HG03139 (cell line): ENCODE results near the gene PCDHGA8.
"Not testable (repeated sequence)": the region's sequence is repeated elsewhere in the genome, so short reads cannot be mapped to it uniquely, and the experiment has no call there.

Experiments
- ATAC-seq: cut with Tn5 transposase; IDR thresholded peaks from one replicate; pipeline ENCODE4 v1.9.1; 2021; ENCODE audit not compliant: unreplicated experiment

PCDHGA8 gene

DNA sequence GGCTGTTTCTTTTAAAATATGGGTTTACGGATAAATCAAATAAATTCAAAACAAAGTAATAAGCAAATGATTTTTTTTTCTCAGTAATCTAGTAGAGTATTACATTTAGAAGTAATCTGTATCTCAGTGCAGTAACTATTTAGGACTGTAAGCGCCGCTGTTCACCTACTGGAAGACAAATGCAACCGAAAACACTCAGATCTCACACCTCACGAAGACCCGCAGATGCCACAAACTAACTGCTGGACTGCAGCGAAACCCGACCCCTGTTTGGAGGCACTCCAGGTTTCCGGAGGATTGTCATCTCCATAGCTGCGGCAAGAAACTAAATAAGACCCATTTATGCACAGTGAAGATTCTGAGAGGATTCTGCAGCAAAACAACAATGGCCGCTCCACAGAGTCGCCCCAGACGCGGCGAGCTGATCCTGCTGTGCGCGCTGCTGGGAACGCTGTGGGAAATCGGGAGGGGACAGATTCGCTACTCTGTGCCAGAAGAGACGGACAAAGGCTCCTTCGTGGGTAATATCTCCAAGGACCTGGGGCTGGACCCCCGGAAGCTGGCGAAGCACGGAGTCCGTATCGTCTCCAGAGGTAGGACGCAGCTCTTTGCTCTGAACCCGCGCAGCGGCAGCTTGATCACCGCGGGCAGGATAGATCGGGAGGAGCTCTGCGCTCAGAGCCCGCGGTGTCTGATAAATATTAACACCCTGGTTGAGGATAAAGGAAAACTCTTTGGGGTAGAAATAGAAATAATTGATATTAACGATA, at the start of gene PCDHGA8:
Gene PCDHGA8, plus strand, starts transcription at position 205 of the 770 bp plus-strand sequence. Its CDS starts 181 bp downstream, at position 386.
- no peak for ATAC-seq

DNA sequence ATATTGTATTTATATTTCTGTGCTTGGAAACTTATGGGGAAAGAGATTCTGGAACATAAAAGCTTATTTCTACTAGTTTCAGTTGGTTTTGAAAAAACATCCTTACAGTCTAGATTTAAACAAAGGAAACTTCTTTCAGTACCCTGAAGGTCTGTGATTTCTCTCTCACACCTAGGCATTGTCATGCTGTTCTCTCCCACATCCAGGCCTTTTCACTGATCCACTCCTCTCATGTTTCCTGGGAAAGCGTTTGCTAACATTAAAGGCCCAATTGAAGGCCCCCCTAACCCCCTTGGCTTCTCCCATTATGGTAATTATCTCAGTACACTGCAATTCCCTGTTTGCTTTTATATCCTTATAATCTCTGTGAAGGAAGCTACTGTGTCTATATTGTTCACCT, 49.7 kb upstream of the PCDHGA8 start:
- no peak for ATAC-seq

DNA sequence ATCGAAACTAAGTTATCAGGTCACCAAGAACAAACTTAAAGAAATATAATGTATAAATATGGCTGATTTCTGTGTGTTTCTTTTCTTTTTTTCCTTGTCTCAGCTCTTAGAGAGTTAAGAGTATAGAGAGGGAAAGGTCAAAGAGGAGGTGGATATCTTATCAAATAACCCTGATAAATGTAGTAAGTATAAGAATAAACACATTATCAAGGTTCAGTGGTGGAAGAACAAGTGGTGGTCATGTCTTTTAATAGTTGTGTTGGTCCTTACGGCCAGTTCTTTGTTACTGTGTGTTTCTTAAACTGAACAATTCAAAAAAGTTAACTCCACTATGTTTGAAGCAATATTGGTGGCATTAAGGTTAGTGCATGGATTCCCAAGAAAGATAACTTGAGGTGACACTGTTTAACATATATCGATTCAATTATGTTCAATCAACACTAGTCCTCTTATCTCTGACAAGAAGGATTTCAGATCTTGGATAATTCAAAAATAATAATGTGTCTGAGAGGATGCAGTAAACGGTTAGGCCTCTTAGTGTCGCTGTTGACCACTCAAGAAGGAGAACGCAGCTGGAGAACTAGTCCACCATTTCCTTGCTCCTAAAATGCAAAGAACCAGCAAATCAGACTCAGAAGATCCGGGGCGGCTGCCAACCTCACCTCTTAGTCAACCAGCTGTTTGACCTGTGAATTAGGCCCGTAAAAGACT, 49.0 kb upstream of the PCDHGA8 start, which contains the start of gene PCDHGA3:
Gene PCDHGA3, plus strand, starts transcription at position 588 of the 711 bp plus-strand sequence. CDS start 205 bp downstream, outside the sequence.
- no peak for ATAC-seq

DNA sequence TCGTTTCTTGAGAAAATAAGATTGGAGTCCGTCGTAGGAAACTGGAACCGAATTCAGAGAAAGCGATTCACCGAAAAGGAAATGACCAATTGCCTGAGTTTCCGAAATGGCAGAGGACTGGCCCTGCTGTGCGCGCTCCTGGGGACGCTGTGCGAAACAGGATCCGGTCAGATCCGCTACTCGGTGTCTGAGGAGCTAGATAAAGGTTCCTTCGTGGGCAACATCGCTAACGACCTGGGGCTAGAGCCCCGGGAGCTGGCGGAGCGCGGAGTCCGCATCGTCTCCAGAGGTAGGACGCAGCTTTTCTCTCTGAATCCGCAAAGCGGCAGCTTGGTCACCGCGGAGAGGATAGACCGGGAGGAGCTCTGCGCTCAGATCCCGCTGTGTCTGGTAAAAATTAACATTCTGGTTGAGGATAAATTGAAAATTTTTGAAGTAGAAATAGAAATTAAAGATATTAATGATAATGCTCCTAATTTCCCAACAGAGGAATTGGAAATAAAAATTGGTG, 48.4 kb upstream of the PCDHGA8 start:
- ATAC-seq = no peak

DNA sequence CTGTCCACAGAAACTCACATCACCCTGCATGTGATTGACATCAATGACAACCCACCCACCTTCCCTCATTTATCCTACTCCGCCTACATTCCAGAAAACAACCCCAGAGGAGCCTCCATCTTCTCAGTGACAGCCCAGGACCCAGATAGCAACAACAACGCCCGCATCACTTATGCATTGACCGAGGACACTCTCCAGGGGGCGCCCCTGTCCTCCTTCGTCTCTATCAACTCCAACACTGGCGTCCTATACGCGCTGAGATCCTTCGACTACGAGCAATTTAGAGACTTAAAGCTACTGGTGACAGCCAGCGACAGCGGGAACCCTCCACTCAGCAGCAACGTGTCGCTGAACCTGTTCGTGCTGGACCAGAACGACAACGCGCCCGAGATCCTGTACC, 47.1 kb upstream of the PCDHGA8 start:
- no peak for ATAC-seq

DNA sequence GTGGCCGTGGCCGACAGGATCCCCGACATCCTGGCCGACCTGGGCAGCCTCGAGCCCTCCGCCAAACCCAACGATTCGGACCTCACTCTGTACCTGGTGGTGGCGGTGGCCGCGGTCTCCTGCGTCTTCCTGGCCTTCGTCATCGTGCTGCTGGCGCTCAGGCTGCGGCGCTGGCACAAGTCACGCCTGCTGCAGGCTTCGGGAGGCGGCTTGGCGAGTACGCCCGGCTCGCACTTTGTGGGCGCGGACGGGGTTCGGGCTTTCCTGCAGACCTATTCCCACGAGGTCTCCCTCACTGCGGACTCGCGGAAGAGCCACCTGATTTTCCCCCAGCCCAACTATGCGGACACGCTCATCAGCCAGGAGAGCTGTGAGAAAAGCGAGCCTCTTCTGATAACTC, 46.4 kb upstream of the PCDHGA8 start:
- not testable (repeated sequence) for ATAC-seq

DNA sequence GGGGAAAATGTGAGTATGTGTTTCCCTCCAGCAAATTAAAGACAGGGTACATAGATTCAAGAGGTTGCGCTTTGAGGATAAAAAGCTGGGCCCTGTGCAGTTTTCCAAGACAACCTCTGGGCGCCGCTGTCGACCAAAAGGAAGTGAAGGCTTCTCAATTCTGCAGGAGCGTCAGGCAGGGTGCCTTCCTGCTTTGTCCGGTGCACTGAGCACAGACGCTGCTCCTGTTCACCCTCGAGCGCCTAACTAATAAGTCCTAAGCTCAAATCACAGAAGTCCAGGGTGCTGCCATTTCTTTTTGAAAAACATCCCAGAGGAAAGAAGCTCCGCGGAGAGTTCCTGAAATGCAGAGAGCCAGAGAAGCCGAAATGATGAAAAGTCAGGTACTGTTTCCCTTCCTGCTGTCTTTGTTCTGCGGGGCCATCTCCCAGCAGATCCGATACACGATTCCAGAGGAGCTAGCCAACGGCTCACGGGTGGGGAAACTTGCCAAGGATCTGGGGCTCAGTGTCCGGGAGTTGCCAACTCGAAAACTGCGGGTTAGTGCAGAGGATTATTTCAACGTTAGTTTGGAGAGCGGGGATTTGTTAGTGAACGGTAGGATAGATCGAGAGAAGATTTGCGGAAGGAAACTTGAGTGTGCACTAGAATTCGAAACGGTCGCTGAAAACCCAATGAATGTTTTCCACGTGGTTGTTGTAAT, 42.4 kb upstream of the PCDHGA8 start, which contains the start of gene PCDHGB1:
Gene PCDHGB1, plus strand, starts transcription at position 183 of the 703 bp plus-strand sequence. Its CDS starts 162 bp downstream, at position 345.
- no peak for ATAC-seq

DNA sequence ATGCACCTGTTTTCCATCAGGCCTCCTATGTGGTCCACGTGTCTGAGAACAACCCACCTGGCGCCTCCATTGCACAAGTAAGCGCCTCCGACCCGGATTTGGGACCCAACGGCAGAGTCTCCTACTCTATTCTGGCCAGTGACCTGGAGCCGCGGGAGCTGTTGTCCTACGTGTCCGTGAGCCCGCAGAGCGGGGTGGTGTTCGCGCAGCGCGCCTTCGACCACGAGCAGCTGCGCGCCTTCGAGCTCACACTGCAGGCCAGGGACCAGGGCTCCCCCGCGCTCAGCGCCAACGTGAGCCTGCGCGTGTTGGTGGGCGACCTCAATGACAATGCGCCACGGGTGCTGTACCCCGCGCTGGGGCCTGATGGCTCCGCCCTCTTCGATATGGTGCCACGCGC, 40.8 kb upstream of the PCDHGA8 start:
- no peak for ATAC-seq

DNA sequence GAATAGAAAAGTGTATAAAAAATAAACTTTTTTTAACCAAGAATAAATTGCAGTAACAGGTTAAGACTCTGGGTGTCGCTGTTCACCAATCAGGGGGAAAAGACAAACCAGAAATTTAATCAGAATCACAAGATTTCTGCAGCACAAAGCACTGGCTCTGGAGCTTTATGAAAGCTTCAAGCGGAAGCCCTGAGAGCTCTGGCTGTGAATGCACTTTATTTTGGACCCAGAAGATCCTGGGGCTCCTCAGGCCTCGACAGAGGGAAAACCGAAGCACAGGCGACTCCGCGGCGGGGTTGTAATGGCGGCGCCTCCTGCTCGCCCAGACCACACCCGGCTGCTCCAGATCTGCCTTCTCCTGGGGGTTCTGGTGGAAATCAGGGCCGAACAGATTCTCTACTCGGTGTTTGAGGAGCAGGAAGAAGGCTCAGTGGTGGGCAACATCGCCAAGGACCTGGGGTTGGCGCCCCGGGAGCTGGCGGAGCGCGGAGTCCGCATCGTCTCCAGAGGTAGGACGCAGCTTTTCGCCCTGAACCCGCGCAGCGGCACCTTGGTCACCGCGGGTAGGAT, 37.4 kb upstream of the PCDHGA8 start, which contains the start of gene PCDHGA4:
Gene PCDHGA4, plus strand, starts transcription at position 122 of the 570 bp plus-strand sequence. Its CDS starts 87 bp downstream, at position 209.
- ATAC-seq = no peak

DNA sequence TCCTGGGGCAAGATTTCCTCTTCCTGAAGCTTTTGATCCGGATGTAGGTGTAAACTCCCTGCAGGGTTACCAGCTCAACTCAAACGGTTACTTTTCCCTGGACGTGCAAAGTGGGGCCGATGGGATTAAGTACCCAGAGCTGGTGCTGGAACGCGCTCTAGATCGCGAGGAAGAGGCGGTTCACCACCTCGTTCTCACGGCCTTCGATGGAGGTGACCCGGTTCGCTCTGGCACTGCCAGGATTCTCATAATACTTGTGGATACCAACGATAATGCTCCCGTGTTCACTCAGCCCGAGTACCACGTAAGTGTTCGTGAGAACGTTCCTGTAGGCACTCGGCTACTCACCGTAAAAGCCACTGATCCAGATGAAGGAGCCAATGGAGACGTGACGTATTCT, 36.8 kb upstream of the PCDHGA8 start:
- ATAC-seq = no peak

DNA sequence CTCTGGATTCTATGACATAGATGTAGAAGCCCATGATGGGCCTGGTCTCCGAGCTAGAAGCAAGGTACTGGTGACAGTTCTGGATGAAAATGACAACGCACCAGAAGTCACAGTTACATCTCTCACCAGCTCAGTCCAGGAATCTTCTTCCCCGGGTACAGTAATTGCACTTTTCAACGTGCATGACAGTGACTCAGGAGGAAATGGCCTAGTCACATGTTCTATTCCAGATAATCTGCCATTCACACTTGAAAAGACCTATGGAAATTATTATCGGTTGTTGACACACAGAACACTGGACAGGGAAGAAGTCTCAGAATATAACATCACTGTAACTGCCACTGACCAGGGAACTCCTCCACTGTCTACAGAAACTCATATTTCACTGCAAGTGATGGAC, 36.3 kb upstream of the PCDHGA8 start:
- ATAC-seq = no peak

DNA sequence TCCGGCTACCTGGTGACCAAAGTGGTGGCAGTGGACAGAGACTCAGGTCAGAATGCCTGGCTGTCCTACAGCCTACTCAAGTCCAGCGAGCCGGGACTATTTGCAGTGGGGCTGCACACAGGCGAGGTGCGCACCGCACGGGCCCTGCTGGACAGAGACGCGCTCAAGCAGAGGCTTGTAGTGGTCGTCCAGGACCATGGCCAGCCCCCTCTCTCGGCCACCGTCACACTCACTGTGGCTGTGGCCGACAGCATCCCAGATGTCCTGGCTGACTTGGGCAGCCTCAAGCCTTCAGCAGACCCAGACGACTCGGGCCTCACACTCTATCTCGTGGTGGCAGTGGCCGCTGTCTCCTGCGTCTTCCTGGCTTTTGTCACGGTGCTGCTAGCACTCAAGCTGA, 35.5 kb upstream of the PCDHGA8 start:
- no peak for ATAC-seq

DNA sequence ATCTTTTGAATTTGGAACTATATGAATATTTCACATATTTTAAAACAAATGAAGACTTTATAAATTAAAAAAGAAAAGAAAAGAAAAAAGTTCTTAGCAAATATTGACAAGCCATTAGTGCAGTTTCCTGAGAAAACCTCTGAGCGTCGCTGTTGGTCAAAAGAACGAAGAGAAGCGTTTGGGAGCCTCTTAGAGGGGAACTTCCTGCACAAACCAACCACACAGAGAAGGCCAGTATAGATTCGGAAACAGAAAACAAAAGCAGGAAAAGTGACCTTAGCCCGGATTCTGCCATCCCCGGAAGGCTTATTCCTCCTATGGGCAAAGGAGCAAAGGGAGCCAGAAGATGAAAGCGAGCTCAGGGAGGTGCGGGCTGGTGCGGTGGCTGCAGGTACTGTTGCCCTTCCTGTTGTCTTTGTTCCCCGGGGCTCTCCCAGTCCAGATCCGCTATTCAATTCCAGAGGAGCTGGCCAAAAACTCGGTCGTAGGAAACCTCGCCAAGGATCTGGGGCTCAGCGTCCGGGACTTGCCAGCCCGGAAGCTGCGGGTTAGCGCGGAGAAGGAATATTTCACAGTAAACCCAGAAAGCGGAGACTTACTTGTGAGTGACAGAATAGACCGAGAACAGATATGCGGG, 32.5 kb upstream of the PCDHGA8 start, which contains the start of gene PCDHGB2:
Gene PCDHGB2, plus strand, starts transcription at position 205 of the 637 bp plus-strand sequence. Its CDS starts 142 bp downstream, at position 347.
- peak; percentile 67 for ATAC-seq

DNA sequence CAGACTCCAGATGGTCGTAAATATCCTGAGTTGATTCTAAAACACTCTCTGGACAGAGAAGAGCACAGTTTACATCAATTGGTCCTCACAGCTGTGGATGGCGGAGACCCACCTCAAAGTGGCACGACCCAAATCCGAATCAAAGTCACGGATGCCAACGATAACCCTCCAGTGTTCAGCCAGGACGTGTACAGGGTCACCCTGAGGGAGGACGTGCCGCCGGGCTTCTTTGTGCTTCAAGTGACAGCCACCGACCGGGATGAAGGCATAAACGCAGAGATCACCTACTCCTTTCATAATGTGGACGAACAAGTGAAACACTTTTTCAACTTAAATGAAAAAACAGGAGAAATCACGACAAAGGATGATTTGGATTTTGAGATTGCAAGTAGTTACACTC, 31.7 kb upstream of the PCDHGA8 start:
- no peak for ATAC-seq

DNA sequence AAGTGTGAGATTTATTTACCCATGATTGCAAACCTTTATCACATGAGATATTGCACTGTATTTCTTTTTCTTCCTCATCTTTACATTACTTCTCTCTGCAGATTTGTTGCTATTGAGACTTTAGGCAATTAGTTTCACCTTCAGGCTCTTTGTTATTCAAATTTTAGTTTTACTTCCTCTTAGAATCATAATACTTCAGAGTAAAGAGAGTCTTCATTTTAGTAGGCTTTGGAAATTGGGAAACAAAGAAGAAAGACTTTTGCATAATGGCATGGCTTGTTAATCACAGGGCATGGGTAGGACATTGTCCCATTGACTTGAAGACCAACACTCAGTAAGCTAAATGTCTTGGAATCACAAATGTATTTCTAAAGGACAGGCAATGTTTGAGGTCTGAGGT, 29.7 kb upstream of the PCDHGA8 start:
- no peak for ATAC-seq

DNA sequence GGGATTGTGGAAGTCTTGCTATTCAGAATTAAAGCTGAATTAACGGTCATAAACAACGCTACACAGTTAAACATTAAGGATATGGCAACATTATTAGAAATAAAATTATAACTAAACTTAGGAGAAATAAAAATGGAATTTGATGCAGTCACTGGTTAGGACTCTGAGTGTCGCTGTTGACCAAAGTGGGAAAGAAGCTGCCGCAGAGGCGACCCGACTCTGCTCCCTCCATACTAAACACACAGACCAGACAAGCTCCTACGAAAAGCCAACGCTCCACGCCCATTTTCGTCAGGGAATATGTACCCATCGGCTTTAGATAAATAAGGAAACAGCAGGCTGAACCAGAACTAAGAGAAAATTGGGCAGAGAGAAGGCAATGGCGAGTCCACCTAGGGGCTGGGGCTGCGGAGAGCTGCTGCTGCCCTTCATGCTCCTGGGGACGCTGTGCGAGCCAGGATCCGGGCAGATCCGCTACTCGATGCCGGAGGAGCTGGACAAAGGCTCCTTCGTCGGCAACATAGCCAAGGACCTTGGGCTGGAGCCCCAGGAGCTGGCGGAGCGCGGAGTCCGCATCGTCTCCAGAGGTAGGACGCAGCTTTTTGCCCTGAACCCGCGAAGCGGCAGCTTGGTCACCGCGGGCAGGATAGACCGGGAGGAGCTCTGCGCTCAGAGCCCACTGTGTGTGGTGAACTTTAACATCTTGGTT, 28.3 kb upstream of the PCDHGA8 start, which contains the start of gene PCDHGA5:
Gene PCDHGA5, plus strand, starts transcription at position 211 of the 709 bp plus-strand sequence. Its CDS starts 169 bp downstream, at position 380.
- no peak for ATAC-seq

DNA sequence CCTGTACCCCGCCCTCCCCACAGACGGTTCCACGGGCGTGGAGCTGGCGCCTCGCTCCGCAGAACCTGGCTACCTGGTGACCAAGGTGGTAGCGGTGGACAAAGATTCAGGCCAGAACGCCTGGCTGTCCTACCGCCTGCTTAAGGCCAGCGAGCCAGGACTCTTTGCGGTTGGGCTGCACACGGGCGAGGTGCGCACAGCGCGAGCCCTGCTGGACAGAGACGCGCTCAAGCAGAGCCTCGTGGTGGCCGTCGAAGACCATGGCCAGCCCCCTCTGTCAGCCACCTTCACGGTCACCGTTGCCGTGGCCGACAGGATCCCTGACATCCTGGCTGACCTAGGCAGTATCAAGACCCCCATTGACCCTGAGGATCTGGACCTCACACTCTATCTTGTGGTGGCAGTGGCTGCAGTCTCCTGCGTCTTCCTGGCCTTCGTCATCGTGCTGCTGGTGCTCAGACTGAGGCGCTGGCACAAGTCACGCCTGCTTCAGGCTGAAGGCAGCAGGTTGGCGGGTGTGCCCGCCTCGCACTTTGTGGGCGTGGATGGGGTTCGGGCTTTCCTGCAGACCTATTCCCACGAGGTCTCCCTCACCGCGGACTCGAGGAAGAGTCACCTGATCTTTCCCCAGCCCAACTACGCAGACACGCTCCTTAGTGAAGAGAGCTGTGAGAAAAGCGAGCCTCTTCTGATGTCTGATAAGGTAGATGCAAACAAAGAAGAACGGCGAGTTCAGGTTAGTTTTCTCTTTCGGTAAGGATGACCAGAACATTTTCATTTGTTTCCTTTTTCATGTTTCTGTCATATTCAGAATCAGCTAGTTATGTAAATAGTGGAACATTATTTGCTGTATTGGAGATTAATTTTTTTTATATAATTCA, 26.2 kb upstream of the PCDHGA8 start:
- ATAC-seq = no peak
